Dermis microvascular lymphatic vessel endothelial cell (primary cell): Measurements from ENCODE around the gene ETS1. TPM values are rescaled to one million over a fixed set of nuclear protein-coding genes. Genes with fewer than 3 reads are reported as not detected.

ENCODE experiments used
- DNase-seq, 2 donors: peaks; one replicate each; pipeline versions ENCODE4 v3.0.0 to v3.0.0-alpha.2; 2010; ENCODE audit warnings: low read depth in 2 of 2
- total RNA-seq: library from RNA; depleted of rRNA; stranded (reverse); fragments of >200 nt; gene quantifications from 2 replicates; pipeline ENCODE4 v1.2.1, GENCODE V29; 2014

The ETS1 gene
- total RNA-seq, 1 donor from 2014 or later: 81.3 TPM

DNA sequence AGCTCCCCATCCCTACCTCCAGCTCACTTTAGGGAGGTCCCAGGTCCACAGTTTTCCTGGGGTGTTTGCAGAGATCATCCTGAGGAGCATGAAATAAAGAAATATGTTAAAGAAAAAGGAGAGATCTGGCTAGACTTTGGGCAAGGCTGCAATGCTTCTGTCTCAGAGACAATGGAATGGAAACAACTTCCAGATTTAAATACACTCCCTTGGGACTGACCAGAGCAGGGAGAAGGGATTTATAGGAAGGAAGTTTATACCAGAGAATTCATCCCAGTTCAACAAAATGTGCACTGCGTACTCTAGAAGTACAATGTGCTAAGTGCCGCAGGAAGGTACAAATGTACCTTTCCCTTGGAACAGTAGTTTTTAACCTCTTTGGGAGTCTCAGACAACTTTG lies 40.4 kb downstream of the ETS1 start:
- DNase-seq: no peak

DNA sequence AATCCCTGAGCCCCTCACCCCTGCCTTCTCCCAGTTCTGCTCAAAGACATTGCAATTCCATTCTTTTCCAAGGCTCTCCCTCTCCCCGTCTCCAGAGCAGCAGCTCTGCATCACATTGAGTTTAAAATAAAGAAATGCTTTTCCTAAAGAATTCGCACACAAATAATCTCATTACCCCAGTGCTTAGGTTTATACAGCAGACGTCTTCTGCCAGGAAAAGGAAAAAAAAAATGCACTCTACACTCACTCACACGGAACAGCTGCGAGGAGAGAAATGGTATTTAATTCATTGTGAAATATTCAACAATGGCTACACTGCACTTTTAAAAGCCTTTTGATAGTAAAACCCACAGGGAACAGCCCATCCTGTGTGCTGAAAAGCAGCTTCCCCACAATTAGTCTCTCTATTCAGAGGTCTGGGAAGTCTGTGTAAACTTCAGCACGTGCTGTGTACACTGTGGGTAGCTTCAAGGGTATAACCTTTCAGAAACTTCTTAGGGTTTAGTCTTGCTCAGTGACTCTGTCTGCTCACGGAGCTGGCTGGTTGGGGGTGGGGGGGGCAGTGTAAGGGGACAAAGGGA lies 42.8 kb downstream of the ETS1 start:
- DNase-seq: no peak

DNA sequence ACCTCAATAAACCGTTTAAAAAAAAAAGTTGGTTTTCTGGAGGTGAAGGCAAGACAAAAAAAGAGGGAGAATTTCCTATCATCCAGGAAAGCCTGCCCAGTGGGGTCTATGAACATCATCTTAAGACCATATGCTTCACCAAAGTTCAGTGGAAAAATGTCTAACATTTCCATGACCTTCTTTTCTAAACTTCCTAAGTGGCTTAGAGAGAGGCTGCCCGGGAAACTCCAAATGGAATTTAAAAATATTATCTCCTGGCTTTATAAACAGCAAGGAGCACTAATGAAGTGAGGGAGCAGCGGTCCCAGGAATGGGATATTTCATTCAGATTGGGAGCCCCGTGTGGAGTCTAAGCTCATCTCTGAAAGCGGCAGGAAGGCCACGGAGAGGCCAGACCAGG lies 46.9 kb downstream of the ETS1 start:
- DNase-seq: no peak

DNA sequence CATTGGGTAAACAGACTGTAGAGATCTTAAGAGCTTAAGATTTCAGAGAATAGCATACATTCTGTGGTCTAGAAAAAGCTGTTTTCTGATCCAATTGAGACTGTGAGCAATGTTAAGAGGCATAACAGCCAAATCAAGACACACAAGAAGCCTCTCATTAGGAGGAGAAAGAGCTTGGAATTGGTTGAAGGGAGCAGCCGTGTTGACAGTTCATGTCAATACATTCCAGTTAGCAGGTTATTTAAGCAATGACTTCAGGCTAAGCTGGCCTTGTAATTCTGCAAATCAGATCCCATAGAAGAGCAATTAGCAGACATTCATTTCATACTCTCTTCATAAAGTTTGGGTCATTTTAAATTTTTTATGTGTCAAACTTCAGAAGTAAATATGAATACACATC lies 50.9 kb downstream of the ETS1 start:
- no peak for DNase-seq

DNA sequence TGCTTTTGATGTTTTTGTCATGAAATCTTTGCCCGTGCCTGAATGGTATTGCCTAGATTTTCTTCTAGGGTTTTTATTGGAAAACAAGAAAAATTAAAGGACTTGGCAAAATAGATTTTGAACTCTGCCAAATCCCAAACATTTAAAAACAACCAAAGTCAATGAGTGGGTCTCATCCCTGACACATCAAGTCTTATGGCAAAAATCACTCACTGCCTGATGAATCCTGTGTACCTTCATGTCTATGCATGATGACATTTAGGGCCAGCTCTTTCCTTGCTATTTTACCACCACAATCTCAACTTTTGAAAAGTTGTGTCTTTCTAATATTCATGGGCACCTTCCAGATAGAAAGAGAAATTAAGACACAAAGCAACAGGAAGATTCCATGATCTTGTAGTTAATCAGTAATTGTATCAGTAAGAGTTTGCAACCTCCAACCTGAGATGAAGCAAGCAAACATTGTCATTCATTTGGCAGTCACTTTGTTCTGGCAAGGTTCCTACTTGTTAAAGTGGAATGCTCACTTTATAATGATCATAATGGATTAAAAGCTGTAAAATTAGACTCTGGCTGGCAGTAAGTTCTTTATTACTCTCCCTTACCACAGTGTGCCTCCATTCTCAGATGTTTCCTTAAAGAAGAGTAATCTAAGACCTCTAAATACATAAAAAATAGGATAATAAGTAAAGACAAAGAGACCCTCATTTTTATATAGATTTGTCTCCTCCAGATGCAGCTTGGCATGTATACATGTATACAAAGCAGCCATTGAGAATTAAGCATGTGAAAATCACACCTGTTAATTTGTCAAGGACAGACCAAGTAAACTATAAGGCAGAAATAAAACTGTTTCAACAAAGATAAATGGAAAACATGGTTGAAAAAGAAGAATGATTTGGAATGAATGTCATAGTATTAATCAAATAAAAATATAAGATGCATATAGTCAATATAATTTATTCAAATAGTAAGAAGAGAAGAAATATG lies 51.6 kb downstream of the ETS1 start:
- DNase-seq: no peak

DNA sequence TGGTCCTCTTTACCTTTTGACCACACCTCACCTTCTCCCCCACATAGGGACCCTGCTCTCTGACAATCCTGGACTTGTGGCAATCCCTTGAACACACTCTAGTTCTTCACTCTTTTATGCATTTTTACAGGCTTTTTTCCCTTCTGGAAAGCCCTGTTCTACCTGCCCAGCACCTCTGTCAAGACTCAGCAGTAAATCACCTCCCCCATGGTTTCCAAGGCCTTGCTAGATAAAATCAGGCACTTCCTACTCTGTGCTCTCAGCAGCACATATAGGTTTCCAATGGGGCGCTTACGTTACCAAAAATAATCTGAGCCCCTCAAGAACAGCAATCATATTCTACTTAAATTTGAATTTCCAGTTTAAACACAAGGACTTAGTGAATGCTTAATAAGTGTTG lies 53.9 kb downstream of the ETS1 start:
- DNase-seq: no peak

DNA sequence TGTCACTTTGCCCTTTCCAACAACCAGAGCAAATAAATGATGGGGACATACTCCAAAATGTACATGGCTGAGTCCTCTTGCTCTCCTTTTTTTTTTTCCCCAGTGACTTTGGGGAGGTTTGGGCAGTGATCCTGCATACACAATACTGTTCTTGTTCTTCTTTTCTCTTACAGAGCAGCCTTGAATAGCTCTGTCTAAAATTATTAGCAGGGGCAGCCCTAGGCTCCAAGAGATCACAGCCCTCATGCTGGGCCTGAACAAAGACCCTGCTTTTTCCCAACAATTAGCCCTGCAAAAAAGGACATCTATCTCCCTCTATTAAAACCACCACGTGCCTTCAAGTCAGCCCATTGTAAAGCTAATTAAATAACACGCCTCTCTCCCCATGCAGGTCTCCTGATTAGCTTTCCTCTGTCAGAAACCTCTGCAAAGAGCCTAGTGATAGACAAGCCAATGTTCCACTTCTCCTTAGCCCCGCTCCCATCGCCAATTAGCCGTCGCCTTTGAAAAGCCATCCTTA lies 54.7 kb downstream of the ETS1 start:
- DNase-seq: no peak

DNA sequence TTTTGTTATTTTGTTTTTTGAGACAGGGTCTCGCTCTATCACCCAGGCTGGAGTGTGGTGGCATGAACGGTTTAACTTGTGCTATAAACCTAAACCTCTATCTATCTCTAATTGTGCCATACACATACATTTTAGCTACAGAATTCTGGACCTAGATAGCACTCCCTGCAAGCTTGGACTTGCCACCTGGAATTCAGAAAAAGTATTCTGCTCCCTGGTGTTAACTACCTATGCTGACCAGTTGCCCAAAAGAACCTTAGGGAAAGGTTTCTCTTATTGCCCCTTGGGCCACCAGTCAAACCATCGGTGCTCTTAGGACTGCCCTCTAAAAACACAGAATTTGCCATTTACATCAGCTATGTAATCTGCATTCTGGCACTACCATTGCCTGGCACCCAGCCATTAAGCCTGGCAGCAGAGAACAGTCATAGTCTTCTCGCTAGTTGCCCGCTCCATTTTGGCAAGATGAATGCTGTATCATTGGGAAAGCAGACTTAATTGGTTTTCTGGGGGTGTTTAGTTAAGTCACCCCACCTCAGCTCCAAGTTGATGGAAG lies 55.3 kb downstream of the ETS1 start:
- DNase-seq: no peak

DNA sequence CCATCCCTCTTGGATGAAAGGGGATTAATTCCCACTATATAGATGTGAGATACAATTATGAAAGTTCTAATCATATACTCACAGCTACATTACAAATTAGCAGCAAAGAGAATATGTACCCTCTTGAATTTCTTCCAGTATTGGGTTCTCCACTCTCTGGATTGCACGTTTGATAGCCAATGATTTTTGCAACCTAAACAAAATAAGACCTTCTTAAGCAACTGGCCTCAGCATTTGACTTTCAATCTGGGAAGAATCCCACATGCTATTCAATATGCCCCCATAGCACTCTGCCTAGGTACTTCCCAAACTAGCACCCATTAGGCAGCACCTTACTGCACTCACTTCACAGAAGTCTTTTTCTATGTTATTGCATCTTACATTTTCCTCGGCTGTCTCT lies 55.8 kb downstream of the ETS1 start:
- DNase-seq: no peak

DNA sequence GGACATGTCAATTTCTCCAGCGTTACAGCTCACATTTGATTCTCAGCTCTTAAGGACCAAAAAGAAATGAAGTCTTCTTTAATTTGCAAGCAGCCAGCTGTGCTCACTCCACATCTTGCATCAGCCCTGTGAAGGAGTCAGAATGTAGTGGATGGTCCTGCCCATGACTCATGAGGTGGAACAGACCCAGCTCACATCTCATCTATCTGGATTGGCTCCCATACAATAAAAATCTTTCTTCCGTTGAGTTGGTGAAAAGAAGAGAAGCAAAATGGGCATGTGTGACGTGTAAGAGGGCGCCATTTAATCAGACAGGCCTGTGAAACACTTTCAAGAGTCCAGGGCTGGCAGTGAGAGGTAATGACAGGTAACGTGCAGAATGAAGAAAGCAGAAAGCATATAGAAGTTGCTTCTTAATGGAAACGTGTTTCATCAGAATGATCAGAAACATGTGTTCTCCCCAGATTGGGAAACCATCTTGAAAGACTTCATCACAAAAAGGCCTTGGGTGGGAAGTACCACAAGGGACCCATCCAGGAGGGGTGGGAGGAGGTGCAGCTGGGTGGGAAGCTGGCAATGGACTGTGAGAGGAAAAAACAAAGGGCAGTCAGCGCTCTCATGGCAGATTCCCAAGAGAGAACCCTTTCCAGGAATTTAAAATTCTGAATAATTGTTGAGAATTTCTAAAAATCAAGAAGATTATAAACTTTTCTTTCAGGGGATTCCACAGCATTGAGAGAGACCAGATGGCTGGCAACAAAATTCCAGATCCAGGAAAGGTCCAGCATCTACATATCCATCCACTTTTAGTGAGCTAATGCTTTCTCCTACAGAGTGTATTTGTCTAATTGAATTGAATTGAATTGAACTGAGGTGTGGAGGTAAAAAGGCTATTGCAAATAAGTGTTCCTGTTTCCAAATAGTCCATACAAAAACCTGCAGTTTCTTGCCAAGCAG lies 57.0 kb downstream of the ETS1 start:
- DNase-seq: peak in 1 of 2 donors; percentile 29

DNA sequence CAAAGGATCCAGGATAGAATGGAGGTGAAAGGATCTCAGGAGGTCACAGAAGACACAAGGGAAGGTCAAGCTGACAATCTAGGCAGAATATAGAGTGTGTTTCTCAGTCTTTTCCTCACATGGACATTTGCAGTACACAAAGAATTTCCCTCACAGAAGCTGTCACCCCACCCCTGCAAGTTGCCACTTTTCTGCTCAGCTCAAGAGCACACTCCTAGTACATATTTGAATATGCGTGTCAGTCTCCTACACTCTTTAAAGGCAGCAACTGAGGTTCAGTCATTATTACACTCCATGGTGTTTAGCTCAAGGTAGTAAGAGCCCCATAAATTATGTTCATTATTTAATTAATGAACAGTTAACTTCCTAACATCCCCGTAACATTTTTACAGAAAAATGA lies 59.1 kb downstream of the ETS1 start:
- no peak for DNase-seq

DNA sequence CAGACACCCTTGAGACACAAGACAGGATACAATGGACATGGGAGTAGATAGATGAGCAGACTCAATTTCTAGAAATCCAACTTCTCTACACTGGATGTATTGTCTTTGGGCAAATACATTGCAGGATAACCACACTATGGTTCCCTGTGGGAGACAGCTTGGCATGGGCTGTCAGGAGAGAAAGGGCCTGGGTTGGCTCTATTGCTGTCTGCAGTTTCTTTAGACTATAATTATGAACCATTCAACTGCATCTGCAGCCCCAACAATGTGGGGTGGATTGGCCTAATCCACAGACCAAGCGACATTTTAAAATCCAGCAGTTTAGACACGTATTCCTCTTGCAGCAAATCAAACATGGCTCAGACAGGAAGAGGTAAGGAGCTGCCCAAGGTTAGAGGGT lies 60.3 kb downstream of the ETS1 start:
- DNase-seq: no peak

DNA sequence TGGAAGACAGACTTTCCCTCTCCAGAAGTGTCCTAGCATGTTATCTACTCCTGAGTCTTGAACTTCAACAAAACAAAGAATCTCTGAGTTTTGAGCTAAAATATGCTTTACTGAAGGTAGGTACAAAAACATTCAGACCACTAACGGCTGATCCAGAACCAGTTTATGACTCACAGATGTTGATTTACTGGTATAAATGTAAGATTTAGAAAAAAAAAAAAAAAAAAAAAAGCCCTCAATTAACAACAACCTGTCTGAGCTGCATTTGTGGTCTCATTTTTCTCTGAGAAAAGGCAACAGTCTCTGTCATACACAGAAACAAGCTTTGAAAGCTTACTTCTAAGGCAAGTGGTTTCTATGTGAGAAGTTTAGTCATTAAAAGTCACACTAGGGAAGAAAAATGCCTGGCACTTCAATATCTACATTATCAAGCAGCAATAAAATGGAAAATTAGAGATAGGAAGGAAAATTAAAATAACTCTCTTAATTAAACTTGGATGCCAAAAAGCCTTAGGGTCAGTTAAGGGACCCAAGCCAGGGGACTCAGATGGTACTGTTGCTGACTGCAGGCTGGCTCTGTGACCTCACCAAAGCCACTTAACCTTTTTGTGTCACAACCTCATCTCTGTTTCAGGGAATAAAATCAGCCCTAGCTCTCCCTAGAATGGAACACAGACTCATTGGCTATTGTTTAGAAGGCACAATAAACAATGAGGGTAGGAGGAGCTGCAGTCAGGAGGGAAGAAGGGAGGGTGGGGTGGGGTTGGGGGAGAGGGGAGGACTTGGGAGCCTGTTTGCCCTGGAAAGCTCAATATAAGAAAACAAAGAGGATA lies 61.7 kb downstream of the ETS1 start:
- DNase-seq: peak in 1 of 2 donors; percentile 49

DNA sequence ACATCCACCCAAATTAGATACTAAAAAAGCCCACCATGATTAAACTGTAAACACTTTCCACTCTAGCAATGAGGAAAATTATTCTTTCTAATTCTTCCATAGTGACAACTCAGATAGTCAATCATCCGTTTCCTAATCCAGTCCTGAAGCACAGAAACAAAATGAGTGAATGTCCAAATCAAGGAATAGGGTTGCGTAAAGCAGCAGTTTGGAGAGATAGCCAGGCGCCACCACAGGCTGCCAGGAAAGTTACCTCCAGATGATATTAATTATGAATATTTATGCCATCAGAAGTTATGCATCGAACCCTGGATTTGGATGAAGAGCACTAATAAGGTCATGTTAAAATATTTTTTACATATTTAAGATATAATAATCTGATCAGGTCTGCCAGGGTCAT lies 63.2 kb downstream of the ETS1 start:
- no peak for DNase-seq

DNA sequence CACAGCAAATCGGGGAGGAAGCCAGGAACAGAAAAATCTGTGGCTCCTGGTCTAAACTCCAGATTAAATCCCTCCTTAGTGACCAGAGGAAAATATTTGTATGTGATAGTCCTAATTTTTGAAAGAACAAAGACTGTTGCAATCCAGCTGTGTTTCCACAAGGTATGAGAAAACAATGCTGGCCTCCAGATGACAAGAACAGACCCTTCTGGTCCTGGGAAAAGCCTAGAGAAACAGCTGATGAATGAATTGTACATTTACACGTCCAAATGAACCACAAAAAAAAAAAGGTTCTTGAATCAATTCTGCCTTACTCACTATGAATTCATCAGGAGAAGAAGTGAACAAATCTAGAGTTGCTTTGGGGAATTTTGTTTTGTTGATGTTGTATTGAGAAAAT lies 63.7 kb downstream of the ETS1 start:
- peak; percentile 61 to 72 for DNase-seq

DNA sequence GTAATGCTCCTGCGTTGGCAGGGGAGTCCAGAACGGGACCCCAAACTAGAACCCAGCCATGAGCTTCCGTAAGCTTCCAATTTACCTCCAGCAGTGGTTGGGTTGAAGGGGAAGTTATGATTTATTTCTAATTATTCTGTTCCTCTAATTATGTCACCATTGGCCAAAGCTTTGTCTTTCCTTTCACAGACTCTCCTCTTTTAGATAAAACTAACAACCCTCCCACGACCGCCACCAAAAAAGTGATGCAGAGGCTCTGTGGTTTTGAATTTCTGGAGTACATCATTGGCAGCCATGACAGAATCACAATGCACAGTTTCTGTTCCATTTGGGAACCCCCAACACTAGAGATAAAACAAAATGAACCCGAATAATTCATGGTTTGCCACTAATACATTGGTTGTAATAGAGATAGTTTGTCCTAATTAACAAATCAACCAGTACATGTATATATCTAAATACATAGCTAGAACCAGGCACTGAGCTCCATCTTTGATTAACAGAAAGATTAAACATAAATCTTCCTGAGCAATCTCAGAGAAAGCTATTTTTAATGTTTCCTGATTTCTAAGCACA lies 64.3 kb downstream of the ETS1 start:
- DNase-seq: no peak

DNA sequence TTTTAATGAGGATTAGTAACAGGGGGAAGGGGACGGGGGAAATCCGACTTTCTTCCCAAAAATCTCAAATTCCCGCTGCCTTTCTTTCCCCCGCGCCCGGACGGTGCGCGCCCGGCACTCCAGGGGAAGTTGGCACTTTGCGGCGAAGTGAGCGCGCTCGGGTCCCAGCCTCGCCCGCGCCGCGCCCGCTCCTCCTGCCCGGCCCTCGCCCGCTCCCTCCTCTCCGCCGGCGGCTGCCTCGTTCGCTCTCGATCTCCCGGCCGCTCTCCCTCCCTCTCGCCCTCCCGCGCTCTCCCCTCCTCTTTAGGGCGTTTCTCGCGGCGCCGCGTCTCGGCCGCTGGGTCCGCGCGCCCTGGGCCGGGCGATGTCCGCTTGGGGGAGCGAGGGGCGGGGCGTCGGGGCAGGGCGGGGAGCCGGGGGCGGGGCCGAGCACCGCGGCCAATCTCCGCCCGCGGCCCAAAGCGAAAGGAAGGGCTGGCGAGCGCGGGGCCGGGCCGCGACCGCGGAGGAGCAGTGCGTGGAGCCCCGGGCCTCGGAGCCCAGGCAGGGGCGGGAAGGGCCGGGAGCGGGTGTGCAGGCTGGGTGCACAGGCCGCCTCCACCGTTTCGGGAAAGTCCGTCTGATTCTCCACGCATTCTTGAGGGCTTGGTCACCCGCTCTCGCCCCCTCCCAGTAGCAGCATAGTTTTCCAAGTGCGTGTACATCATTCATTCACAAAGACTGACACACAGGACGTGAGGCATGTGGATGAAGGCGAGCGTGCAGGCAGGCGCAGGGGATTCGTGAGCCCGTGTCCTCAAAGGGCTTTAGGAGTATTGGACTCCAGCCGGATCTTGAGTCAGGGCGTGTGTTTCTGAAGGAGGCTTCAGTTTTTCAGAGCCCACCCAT lies 65.1 kb downstream of the ETS1 start:
- peak; percentile 80 to 96 for DNase-seq

DNA sequence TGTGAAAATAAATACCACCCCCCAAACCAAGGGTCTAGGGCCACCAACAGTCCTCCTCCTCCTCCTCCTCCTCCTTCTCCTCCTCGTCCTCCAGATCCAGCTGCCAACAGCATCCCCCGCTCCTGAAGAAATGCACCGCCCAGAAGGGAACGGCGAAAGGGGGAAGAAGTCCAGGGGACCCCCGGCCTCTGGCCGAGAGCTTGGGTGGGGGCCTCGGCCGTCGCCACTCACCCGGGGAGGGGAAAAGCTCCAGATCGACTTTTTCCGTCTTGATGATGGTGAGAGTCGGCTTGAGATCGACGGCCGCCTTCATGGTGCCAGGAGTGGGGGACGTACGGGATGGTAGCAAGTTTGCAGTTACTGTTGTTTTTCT lies 65.7 kb downstream of the ETS1 start:
- no peak for DNase-seq
